Measurements from ENCODE around the gene PIP4K2C. TPM values are rescaled to one million over a fixed set of nuclear protein-coding genes. Genes with fewer than 3 reads are reported as not detected.
"Not testable (repeated sequence)": the region's sequence is repeated elsewhere in the genome, so short reads cannot be mapped to it uniquely, and the experiment has no call there.

PIP4K2C gene
- total RNA-seq, 1 donor, result 10.0 TPM

DNA sequence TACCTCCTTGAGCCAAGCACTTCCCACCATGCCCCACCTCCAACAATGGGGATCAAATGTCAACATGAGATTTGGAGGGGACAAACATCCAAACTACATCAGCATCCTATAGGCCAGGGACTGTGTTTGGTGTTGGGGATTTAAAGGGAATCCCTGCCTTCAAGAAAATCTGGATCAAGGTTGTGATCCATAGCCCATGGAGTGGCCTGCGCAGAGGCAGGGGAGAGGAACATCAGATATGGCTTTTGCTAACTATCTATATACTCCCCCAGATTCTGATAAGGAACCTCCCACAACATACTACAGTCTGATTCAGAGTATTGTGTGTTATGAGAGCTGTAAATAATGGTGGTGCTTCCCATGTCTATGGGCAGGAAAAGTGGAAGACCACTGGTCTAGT is 36.1 kb upstream of the PIP4K2C start:
- DNase-seq (ENCODE audit: low read depth in 2 of 3, low spot score in 2 of 3), result no peak

DNA sequence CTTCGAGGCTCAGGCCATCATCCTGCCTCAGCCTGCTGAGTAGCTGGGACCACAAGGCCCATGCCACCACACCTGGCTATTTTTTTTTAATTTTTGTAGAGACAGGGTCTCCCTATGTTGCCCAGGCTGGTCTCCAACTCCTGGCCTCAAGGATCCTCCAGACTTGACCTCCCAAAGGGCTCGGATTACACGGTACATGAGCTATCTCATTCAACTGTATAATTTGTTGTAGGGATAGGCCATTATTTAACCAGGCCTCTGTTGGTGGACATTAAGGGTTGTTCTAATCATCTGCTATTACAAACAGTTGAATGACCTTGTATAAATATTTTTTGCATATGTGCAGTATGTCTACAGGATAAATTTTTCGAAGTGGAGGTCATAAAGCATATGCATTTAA is 32.1 kb upstream of the PIP4K2C start:
- DNase-seq (ENCODE audit: low read depth in 2 of 3, low spot score in 2 of 3), result no peak

DNA sequence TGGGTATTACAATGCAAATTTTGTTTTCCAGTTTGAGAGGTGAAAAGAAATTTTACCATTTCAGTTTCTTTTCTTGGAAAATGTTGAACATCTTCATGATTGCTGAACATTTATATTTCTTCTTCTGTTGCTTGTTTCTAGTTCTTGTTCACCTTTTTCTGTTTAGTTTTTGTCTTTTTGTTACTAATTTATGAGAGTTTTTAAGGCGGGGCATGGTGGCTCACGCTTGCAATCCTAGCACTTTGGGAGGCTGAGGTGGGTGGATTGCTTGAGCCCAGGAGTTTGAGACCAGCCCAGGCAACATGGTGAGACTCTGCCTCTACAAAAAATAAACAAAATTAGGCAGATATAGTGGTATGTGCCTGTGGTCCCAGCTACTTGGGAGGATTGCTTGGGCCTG is 30.5 kb upstream of the PIP4K2C start:
- no peak for DNase-seq (ENCODE audit: low read depth in 2 of 3, low spot score in 2 of 3)

DNA sequence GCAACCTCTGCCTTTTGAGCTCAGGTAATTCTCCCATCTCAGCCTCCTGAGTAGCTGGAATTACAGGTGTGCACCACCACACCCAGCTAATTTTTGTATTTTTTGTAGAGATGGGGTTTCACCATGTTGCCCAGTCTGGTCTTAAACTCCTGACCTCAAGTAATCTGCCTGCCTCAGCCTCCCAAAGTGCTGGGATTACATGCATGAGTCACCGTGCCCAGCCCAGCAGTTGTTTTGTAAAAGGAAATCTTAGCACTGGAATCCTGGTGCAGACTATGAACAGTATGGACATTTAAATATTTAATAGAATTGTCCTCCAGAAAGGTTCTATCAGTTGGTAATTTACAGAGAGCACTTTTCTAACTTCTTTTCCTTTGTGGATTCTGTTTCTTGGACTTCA is 29.9 kb upstream of the PIP4K2C start:
- not testable (repeated sequence) for DNase-seq (ENCODE audit: low read depth in 2 of 3, low spot score in 2 of 3)

DNA sequence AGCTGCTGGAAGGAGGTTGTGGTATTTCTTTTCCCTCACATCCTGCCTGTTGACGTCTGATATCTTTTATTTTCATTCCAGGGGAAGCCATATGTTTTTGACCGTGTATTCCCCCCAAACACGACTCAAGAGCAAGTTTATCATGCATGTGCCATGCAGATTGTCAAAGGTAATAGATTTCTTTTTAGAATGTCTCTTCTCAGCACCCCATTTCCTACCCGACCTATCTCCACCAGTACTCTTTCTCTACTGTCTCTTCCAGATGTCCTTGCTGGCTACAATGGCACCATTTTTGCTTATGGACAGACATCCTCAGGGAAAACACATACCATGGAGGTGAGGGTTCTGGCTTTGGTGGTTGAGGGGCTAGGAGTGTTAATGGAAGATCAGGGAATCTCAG is 27.6 kb upstream of the PIP4K2C start:
- no peak for DNase-seq (ENCODE audit: low read depth in 2 of 3, low spot score in 2 of 3)

DNA sequence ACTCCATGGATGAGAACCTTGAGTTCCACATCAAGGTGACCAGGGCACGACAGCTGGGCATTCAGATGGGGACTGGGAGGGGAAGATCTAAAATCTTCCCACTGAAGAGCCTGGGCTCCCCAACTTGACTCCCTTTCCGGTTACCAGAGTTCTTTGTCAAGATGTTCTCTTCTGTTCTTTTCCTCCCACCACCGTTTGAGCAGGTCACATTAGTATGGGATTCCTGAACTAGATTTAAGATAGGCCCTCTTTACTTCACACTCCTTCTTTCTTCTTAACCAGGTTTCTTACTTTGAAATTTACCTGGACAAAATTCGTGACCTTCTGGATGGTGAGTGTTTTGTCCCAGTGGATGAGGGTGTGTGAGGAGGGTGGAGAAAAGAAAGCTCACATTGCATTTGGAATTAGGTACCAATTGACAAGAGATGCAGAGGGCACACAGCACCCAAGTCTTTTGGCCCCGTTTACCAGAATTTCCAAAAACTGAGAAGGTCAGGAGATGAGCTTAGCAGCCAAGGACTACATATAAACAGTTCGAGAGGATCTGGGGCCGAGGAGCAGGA is 26.7 kb upstream of the PIP4K2C start:
- DNase-seq (ENCODE audit: low read depth in 2 of 3, low spot score in 2 of 3), result no peak

DNA sequence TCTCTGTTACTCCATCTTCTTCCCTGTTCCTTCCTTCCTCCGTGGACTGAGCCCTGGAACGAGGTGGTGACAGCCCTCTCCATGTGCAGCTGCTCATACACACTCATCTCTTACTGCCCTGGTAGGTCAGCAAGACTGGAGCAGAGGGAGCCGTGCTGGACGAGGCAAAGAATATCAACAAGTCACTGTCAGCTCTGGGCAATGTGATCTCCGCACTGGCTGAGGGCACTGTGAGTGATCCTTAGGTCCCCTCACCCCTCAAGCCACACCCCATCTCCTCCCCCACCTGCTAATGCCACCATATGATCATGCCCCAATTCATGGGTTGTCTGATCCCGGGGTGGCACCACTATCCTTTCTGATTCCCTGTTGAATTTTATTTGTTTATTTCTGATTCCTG is 22.2 kb upstream of the PIP4K2C start:
- no peak for DNase-seq (ENCODE audit: low read depth in 2 of 3, low spot score in 2 of 3)

DNA sequence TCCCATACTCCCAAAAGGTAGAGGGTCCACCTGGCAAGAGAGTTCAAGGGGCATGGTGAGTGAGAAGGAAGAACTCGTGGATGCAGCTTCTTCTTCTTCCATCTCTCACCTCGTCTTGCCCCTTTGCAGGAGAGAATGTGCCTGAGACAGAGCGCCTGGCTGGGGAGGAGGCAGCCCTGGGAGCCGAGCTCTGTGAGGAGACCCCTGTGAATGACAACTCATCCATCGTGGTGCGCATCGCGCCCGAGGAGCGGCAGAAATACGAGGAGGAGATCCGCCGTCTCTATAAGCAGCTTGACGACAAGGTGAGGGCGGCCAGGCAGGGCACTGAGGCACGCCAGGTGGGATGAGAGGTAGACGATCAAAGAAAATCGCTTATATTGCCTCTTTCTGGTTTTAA is 21.1 kb upstream of the PIP4K2C start:
- no peak for DNase-seq (ENCODE audit: low read depth in 2 of 3, low spot score in 2 of 3)

DNA sequence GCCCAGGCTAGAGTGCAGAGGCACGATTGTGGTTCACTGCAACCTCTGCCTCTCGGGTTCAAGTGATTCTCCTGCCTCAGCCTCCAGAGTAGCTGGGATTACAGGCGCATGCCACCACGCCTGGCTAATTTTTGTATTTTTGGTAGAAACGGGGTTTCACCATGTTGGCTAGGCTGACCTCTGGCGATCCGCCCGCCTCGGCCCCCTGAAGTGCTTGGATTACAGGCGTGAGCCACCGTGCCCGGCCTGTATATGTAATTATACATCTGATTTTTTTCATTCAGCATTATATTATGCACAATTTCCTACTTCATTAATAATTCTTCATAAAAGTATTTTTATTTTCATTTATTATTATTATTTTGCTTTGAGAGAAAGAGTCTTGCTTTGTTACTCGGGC is 20.6 kb upstream of the PIP4K2C start:
- DNase-seq (ENCODE audit: low read depth in 2 of 3, low spot score in 2 of 3), result not testable (repeated sequence)

DNA sequence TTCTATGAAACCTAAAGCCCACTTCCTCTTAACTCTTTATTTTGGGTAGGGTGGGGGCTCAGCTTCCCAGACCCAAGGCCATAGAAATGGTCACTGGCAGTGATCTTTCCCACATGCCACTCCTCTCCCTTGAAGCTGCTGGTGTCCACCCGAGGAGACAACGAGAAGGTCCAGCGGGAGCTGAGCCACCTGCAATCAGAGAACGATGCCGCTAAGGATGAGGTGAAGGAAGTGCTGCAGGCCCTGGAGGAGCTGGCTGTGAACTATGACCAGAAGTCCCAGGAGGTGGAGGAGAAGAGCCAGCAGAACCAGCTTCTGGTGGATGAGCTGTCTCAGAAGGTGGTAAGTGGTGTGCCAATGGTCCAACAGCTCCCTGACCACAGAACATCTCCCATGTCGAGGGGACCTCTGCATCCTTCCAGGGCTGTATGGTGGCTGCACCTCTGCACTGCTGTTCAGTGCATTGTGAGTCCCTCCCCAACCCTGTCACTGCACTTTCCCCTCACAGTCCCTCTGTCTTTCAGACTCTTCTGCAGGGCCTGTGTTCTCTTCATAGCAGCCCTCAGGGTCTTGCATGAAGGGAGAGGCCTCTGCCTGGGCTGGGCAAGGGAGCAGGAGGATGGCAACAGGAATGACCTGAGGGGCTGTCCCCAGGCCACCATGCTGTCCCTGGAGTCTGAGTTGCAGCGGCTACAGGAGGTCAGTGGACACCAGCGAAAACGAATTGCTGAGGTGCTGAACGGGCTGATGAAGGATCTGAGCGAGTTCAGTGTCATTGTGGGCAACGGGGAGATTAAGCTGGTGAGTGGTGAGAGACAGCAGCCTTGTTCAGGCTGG is 18.8 kb upstream of the PIP4K2C start:
- no peak for DNase-seq (ENCODE audit: low read depth in 2 of 3, low spot score in 2 of 3)

DNA sequence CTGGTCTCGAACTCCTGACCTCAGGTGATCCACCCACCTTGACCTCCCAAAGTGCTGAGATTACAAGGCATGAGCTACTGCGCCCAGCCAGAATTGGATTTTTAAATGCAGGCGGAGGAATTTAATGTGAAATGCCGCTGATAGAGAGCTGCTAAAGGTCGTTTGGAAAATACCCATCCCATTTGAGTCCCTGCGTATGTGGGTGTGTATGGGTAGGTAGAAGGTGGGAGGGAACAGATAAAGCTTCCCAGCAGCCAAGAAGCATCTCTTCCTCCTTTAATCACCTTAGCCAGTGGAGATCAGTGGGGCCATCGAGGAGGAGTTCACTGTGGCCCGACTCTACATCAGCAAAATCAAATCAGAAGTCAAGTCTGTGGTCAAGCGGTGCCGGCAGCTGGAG is 16.2 kb upstream of the PIP4K2C start:
- no peak for DNase-seq (ENCODE audit: low read depth in 2 of 3, low spot score in 2 of 3)

DNA sequence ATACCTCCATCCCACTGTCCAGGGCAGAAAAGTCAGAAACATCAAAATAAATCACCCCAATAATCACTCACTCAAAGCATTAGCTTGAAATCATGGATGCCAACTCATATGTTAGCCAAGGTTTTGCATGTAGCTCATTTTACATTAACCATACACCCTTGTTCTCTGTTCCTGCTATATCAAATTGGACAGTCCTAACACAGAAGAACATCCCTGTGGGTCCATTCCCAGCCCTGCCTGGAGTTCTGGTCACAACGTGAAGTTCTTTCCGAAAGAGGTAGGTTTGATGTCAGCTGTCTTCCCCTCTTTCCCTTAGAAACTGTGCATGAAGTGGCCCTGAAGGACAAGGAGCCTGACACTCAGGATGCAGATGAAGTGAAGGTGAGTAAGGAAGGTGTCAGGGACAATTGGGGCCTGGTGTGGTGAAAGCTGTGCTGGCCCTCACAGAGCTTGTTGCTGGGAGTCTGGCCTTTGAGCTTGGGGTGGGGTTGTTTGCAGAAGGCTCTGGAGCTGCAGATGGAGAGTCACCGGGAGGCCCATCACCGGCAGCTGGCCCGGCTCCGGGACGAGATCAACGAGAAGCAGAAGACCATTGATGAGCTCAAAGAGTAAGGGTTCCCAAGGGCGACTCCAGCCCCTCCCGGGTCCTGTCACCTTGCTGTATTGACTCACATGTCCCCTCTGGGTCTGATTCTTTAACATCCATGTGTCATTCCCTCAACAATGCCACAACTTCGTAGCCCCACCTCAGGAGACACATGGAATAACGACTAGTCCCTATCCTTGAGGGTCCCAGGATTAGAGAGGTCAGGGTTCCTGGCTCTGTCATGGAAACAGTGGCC is 15.0 kb upstream of the PIP4K2C start:
- DNase-seq (ENCODE audit: low read depth in 2 of 3, low spot score in 2 of 3), result no peak

DNA sequence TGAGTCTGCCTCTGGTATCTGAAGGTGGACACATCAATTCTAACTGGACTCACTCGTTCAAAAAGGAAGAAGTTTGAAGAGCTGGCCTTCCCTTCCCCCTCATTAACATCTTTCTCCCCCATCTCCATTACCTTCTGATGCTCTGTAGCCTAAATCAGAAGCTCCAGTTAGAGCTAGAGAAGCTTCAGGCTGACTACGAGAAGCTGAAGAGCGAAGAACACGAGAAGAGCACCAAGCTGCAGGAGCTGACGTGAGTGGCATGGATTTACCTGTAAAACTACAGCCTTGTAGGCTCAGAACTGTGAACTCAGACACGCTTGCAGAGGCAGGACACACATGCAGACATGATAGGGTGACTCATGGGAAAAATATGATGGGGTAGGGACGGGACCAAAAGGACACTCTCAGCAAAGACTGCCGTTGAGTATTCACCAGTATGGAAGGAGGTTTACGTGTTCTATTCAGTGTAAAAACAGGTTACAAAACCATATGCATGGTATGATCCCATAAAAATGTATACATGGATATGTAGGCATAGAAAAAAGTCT is 14.3 kb upstream of the PIP4K2C start:
- no peak for DNase-seq (ENCODE audit: low read depth in 2 of 3, low spot score in 2 of 3)

DNA sequence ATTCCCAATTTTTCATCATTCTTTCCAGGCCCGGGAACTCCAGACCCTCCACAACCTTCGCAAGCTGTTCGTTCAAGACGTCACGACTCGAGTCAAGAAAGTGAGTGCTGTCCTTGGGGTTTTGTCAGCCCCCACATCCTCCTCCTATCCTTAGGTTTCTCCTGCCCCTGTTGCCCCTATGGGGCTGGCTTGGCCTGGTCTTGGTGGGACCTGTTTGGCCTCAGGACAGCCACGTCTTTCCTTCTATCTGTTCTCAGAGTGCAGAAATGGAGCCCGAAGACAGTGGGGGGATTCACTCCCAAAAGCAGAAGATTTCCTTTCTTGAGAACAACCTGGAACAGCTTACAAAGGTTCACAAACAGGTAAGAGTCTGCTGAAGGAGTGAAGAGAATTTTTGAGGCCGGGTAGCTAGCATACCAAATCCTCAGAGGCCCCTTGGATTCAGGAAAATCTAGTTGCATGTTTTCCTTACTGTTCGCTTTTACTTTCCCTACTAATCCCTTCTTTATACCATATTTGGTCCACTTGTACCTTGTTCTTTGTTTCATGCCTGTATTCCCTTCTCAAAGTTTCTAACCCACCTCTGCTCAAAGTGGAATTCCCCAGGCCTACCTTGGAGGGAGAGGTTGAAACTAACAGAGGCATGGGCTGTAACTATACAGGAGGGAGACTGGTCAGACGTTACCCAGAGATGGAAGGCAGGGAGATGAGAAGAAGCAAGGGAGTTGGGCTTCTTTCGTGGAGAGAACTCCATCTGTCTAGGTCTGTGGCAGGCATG is 12.8 kb upstream of the PIP4K2C start:
- no peak for DNase-seq (ENCODE audit: low read depth in 2 of 3, low spot score in 2 of 3)

DNA sequence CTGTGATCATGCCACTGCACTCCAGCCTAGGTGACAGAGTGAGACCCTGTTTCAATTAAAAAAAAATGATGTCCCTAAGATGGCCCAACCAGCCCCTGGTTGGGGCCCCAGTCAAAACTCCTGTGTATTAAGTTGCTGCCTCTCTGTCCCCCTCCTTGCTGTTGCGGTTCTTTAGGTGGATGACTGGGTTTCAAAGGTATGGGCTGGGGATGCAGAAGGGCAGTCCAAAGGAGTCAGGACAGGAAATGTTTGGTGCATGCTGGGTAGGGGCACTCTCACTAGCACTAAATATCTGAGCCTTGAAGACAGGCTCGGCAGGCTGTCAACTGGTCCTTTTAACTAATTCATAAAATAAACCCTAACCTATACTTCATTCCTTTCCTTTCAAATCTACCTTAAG is 12.0 kb upstream of the PIP4K2C start:
- DNase-seq (ENCODE audit: low read depth in 2 of 3, low spot score in 2 of 3), result no peak

DNA sequence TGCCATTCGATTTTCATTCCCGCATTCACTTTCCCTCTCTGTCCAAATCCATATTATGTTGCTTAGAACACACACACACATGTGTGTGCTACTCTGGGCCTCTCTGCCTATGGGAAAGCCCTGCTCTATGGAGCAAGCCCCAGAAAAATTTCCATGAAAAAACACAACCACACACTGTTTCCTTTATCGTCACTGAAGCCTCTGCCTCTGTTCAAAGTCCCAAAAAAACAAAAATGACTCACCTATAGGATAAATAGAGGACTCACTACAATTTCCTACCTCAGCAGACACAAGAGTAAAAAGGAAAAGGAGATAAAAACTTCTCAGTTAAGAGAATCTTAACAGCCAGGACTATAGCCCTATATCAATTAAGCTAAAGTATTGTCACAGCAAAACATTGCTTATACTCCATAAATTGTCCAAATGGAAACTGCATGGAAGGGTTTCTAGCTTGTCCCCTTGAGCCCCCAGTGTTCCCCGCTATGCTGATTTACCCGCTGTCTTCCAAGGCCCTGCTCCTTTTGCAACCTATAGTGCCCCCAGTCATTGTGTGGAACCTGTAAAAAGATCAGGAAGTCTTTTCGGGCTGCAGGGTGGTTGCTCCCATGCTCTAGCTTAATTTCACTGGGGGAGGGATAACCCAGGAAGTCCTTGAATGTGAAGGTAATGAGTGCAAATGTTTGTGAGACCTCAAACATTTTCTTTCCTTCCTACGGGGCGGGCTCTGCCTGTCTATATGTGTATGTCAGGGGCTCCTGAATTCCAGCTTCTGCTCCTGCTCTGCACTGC is 11.1 kb upstream of the PIP4K2C start:
- DNase-seq (ENCODE audit: low read depth in 2 of 3, low spot score in 2 of 3), result no peak

DNA sequence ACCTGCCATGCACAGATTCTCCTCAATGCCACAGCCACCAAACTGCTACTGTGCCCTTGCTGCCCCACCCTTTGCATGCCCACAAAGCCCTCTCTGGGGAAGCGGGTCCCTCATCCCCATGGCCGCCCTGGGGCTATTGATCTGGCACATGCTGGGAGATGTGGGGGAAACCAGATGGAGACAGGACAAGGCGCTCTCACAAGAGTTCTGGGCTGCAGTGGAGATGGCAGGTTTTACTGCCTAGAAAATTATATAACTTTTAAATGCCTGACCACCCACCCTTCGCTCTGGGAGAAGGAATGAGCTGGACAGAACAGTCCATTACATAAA is 10.6 kb upstream of the PIP4K2C start:
- DNase-seq (ENCODE audit: low read depth in 2 of 3, low spot score in 2 of 3), result no peak

DNA sequence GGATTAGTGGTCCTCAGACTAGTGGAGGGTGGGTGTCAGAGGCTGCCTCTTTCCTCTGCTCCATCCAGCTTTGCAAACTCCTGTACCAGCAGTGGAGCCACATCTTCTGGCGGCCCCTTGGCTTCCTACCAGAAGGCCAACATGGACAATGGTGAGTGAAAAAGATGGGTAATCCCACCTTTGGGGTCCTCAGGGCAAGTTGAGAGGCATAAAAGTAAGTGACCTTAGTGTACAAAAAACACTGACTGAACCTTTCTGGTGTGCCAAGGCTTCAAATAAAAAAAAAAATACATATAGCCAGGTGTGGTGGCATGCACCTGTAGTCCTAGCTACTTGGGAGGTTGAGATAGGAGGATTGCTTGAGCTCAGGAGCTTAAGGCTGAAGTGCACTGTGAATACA is 9.2 kb upstream of the PIP4K2C start:
- DNase-seq (ENCODE audit: low read depth in 2 of 3, low spot score in 2 of 3), result no peak

DNA sequence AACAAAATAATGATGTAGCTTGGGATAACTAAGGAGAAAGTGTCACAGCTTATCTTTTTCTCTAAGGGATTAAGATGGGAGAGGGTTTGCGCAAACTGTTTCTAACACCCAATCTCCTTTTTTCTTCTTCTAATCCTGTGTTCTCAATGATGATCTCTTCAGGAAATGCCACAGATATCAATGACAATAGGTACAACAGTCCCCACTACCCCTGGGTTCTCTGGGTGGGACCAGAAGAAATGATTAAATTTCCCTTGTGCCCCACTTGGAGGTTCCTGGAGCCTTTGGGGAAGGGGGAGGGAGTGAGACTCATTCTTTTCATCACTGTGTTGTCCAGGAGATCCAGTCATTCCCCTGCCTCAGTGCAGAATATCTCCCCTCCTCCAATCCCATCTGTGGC is 8.6 kb upstream of the PIP4K2C start:
- DNase-seq (ENCODE audit: low read depth in 2 of 3, low spot score in 2 of 3), result no peak
